GM18507 (cell line): ENCODE data around the gene DUSP1.

ENCODE experiments used
- DNase-seq: peaks from one replicate; pipeline ENCODE4 v3.0.0; 2011; ENCODE audit warnings: low read depth; ENCODE audit not compliant: insufficient read length; ENCODE audit errors: extremely low spot score
- FAIRE-seq: peaks from 2 replicates; lab custom pipeline; 2011; peaks lifted over from hg19 to GRCh38; lab: Jason Lieb, UNC

The DUSP1 gene

GRCh38 chr5:172748341-172748843 is 22.6 kb downstream of the DUSP1 start:
- FAIRE-seq (no peak), DNase-seq (no peak)

GRCh38 chr5:172747471-172747870 is 23.5 kb downstream of the DUSP1 start:
- no peak for FAIRE-seq
- DNase-seq: no peak

- DNase-seq: no peak
- FAIRE-seq: no peak
Observed at GRCh38 chr5:172746725-172747124, 24.3 kb downstream of the DUSP1 start.

GRCh38 chr5:172745838-172746237 is 25.2 kb downstream of the DUSP1 start:
- no peak for FAIRE-seq
- no peak for DNase-seq

- DNase-seq (no peak), FAIRE-seq (no peak)
Observed at GRCh38 chr5:172745406-172745805, 25.6 kb downstream of the DUSP1 start.

GRCh38 chr5:172744123-172745104 is 26.6 kb downstream of the DUSP1 start:
- DNase-seq (no peak), FAIRE-seq (no peak)

GRCh38 chr5:172743112-172743959 is 27.7 kb downstream of the DUSP1 start:
- FAIRE-seq (peak; percentile 26), DNase-seq (no peak)

GRCh38 chr5:172741206-172741582 is 29.8 kb downstream of the DUSP1 start:
- no peak for DNase-seq
- FAIRE-seq: no peak

- DNase-seq: no peak
- no peak for FAIRE-seq
Observed at GRCh38 chr5:172740428-172741205, 30.4 kb downstream of the DUSP1 start.

- no peak for DNase-seq
- no peak for FAIRE-seq
Observed at GRCh38 chr5:172739375-172739774, 31.6 kb downstream of the DUSP1 start.

GRCh38 chr5:172736508-172737135 is 34.4 kb downstream of the DUSP1 start:
- FAIRE-seq: no peak
- no peak for DNase-seq

- FAIRE-seq (no peak), DNase-seq (no peak)
Observed at GRCh38 chr5:172735141-172735831, 35.7 kb downstream of the DUSP1 start.

GRCh38 chr5:172733974-172734346 is 37.0 kb downstream of the DUSP1 start:
- FAIRE-seq (no peak), DNase-seq (no peak)

GRCh38 chr5:172733131-172733973 is 37.6 kb downstream of the DUSP1 start:
- FAIRE-seq: no peak
- DNase-seq: no peak

GRCh38 chr5:172732201-172732865 is 38.7 kb downstream of the DUSP1 start:
- DNase-seq (no peak), FAIRE-seq (no peak)

GRCh38 chr5:172731680-172732074 is 39.3 kb downstream of the DUSP1 start:
- DNase-seq (no peak), FAIRE-seq (no peak)

GRCh38 chr5:172730981-172731679 is 39.9 kb downstream of the DUSP1 start:
- no peak for FAIRE-seq
- DNase-seq: no peak
